Measurements from ENCODE around the gene C11orf54.

Gene C11orf54

DNA sequence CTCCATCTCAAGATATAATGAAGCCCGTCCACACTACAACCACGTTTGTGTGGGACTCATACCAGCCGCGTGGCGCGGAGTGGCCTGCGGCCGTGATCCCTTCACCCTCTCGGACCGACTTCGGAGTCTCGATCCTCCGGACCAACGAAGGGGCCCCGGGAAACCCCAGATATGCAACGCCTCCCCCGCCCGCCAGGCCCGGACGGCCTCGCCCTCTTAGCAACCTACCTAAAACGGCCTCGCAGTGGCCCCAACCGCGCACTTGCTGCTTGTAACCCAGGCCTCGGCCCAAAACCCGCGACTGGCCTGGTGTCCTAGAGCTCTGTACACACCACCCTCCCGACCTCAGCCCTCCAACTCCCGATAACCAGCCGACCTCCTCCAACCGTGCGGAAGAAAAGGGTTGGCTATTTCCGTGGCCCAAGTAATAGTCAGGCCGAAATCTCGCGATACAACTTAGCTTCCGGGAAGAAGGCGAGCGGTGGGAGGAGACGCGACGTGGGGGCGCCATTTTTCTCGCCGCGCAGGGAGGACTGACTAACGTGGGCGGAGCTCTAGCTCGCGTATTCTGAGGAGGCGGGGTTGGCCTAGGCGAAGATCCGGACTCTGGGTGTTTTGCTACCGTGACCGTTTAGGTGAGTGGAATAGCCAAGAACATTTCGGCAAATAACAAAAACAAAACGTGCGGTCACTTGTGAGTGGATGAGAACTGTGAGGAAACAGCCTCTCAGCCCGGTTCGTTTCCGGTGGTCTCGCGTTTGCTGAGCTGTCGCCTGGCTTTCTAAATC is at the start of gene C11orf54, which contains the start of gene TAF1D:
TSS of gene C11orf54 (plus strand) at position 579 of the 788 bp plus-strand sequence. CDS start 5,722 bp downstream, outside the sequence.
TSS of gene TAF1D (minus strand) at position 402 of the 788 bp plus-strand sequence. CDS start 2,191 bp downstream, outside the sequence.
- DNase-seq (ENCODE audit: low read depth in 2 of 2, low spot score in 1 of 2) = peak; percentile 92 to 93

DNA sequence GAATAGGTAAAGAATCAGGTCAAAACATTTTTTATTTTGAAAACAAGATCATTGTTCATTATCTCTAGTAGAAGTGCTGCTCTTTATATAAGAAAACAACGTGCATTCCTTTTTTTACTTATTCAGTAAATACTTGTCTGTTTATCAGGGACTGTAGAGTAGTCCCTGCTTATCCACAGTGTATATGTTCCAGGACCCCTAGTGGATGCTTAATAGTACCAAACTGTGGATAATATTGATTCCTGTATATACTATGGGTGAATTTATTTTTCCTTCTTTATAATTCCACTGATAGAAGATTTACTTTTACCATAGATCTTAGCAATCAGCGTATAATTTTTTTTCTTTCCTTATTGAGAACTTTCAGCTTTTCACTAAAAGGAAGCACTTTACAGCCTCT is 47.4 kb upstream of the C11orf54 start:
- DNase-seq (ENCODE audit: low read depth in 2 of 2, low spot score in 1 of 2) = no peak

- DNase-seq (ENCODE audit: low read depth in 2 of 2, low spot score in 1 of 2) = no peak
These were observed 46.9 kb upstream of the C11orf54 start for GRCh38 chr11:93694557-93694956.

GRCh38 chr11:93697611-93698010 is 43.9 kb upstream of the C11orf54 start:
- no peak for DNase-seq (ENCODE audit: low read depth in 2 of 2, low spot score in 1 of 2)

DNA sequence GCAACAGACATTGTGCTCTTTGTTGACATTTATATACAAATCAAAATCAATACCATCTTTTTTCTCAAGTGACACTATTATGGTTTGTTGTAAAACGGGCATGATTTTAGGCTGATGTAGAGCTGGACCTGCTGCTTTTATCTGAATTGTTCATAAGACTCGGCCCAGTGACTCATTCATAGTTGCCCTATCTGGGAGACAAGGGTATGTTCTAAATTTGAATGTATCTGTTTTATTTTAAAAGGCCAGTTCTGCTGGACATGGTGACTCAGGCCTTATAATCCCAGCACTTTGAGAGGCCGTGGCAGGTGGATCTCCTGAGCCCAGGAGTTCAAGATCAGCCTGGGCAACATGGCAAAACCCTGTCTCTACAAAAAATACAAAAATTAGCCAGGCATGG is 40.6 kb upstream of the C11orf54 start:
- DNase-seq (ENCODE audit: low read depth in 2 of 2, low spot score in 1 of 2) = no peak

DNA sequence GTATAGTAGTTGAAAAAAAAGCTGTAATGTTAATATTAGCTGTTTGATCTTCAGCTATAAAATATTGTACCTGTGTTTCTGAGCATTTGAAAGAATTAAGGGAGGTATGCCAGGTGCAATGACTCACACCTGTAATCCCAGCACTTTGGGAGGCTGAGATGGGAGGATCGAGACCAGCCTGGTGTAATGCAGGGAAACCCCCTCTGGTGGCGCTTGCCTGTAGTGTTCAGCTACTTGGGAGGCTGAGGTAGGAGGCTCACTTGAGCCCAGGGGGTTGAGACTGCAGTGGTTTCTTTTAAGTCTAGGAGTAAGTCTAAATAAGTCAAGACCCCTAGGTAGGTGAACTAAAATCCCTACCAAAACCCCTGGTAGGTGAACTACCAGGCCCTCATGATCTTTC is 37.2 kb upstream of the C11orf54 start:
- no peak for DNase-seq (ENCODE audit: low read depth in 2 of 2, low spot score in 1 of 2)

DNA sequence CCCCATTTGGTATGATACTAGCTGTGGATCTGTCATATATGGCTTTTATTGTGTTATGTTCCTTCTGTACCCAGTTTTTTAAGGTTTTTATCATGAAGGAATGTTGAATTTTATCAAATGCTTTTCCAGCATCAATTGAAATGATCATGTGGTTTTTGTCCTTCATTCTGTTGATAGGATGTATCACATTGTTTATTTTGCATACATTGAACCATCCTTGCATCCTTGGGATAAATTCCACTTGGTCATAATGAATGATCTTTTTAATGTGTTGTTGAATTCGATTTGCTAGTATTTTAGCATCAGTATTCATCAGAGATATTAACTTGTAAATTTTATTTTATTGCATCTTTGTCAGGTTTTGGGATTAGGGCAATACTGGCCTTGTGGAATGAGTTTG is 31.2 kb upstream of the C11orf54 start:
- DNase-seq (ENCODE audit: low read depth in 2 of 2, low spot score in 1 of 2) = no peak

DNA sequence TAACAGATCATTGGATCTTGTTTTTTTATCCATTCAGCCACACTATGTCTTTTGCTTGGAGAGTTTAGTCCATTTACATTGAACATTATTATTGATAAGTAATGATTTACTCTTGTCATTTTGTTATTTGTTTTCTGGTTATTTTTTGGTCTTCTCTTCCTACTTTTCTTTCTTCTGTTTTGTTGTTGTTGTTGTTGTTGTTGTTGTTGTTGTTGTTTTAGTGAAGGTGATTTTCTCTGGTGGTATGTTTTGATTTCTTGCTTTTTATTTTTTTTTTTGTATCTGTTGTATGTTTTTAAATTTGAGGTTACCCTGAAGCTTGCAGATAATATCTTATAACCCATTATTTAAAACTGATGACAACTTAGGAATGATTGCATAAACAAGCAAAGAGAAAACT is 28.8 kb upstream of the C11orf54 start:
- DNase-seq (ENCODE audit: low read depth in 2 of 2, low spot score in 1 of 2) = no peak

GRCh38 chr11:93715797-93716396 is 25.6 kb upstream of the C11orf54 start:
- DNase-seq (ENCODE audit: low read depth in 2 of 2, low spot score in 1 of 2) = no peak

- no peak for DNase-seq (ENCODE audit: low read depth in 2 of 2, low spot score in 1 of 2)
These were observed 24.0 kb upstream of the C11orf54 start for GRCh38 chr11:93717501-93717900.

DNA sequence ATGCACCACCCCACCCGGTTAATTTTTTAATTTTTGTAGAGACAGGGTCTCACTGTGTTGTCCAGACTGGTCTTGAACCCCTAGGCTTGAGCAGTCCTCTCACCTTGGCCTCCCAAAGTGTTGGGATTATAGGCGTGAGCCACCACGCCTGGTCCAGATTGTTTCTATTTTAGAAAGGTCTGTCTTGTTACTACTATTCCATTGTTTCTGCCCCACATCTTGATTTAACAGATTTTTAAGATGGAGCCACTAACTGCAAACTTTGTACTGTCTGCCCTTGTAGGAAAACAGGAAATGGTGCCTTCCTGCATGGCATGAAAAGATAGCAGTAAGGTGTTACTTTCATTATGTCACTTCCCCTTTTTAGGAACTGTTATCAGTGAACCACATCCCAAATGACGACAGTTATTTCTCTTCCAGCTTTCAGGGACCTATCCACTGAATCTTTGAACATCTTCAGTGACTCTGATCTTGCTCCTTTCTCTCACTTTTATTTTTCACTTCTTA is 23.4 kb upstream of the C11orf54 start:
- DNase-seq (ENCODE audit: low read depth in 2 of 2, low spot score in 1 of 2) = no peak

GRCh38 chr11:93719310-93719709 is 22.2 kb upstream of the C11orf54 start:
- DNase-seq (ENCODE audit: low read depth in 2 of 2, low spot score in 1 of 2) = no peak

DNA sequence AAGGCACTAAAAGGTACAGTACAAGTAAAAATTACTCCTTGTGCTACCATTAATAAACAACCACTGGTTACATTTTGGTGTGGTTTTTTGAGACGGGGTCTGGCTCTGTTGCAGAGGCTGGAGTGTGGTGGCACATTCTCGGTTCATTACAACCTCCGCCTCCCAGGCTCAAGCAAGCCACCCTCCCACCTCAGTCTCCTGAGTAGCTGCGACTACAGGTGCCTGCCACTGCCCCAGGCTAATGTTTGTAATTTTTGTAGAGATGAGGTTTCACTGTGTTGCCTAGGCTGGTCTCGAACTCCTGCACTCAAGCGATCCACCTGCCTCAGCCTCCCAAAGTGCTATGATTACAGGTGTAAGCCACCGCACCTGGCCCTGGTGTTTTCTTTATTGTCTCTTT is 20.9 kb upstream of the C11orf54 start:
- DNase-seq (ENCODE audit: low read depth in 2 of 2, low spot score in 1 of 2) = no peak

DNA sequence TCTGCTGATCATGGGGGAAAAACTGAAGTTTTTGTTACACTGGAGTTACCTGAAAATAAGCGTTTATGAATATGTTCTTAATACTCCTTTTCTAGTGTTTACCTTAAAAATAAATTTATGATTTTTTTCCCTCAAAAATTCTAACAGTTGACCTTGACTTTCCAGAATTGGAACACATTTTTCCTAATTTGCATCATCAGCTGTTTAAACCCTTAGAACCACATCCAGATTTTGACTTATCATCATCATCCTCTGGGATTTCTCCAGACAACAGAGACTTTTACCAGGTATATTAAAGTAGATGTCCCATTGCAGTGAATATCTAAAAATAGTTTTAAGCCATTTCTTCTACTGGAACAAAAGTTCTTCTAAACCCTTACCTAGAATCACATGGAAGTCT is 17.4 kb upstream of the C11orf54 start:
- DNase-seq (ENCODE audit: low read depth in 2 of 2, low spot score in 1 of 2) = no peak

DNA sequence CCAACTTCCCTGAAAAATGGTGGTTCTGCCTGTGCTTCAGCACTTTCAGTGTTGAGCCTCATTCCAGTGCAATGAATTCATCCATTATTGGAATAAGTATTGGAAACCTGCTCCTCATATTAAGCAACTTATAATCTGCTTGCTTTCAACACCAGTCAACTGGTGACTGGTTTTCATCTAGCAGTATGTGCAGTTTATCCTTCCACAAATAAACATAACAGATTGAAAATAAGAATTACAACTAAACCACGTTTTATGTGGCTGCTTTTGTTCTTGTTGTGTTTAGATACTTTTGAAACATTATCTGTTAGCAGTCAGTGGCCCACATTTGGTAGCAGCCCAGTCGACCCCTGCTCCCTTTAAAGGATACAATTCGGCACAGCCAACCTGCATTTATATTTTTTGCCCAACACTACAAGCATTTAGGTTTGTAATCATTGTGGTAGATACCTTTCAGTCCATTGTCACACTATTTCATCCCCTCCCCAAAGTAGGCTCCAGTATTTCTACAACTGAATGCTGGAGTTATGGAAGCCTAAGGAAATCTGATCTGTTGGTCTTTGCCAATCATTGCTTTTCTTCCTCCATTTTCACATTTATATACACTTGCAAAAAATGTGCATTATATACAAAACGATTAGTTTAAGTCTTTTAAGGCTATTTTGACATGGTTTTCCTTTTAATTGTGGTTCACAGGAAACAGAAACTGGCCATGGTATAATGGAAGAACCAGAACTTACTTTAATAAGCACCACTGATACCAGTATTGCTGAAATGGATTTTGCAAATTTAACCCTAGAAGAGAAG is 13.3 kb upstream of the C11orf54 start:
- no peak for DNase-seq (ENCODE audit: low read depth in 2 of 2, low spot score in 1 of 2)

DNA sequence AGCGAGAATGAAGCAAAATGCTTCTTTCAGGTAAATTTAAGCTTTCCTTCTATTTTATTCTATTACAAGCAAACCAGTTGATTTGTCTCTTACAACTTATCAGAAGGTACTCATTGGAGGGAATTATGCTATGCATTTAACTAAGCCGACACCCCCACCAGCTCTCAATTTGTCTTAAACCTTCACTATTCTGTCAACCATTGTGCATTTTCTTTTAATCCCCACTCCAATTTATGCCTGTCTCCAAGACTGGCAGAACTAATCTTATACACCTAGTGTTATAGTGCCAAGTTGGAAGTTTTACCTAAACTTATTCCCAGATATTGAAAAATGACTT is 12.7 kb upstream of the C11orf54 start:
- no peak for DNase-seq (ENCODE audit: low read depth in 2 of 2, low spot score in 1 of 2)

DNA sequence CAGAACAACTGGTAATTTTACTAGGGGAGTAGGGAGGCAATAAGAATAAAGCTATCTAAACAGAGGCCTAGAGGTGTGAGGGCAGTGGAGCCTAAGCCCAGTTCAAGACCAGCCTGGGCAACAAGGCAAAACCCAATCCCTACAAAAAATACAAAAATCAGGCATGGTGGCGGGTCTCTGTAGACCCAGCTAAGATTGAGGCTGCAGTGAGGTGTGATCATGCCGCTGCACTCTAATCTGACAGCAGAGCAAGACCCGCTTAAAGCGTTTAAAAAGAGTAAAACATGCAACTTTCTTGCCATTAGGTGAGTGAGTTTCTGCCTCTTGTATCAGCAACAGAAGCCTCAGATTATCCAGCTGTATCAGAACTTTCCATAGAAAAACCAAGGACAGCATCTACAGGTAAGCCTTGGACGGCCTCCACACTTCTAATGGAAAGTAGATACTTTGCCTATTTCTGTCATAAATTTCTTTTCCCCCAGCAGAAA is 12.3 kb upstream of the C11orf54 start:
- DNase-seq (ENCODE audit: low read depth in 2 of 2, low spot score in 1 of 2) = no peak

DNA sequence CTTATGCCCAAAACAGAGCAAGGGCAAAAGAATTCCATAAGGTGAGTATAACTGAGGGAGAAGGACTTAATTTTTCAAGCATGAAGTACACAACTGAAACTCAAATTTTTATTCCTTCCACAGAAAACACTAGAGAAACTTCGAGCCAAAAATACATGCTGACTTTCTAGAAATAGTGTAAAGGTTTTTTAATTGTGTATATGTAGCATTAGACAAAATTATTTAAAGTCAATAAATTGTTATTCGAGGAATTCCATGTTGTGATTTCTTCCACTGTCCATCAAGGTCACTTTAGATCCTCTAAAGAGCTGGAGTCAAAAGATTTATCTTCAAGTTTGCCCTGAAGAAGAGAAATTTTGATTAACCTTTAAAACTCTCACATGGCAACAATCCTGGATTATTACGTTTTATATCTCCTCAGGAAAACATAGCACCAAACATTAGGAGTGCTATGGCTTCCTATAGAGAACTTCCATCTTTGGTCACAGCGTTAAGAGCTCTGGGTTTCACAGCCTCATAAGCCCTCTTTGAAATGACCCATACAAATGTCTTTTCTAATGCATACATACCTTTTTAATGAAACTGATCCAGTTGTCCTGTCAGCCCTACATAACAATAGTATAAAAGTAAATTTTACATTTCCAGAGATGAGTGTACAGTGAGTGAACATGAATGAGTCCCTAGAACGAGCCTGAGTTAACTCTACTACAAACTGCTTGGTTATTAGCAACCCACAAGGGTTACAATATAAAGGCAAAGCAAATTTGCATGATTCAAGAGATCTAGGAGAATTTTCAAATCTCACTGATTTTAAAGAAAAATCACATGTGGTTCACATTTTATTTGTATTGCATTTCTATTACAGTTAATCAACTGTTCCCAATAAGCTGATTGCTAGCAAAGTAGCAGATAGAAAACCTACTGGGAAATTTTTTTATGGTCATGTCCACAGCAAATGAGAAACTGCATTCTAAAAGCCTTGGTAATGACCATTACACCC is 11.1 kb upstream of the C11orf54 start:
- DNase-seq (ENCODE audit: low read depth in 2 of 2, low spot score in 1 of 2) = no peak

DNA sequence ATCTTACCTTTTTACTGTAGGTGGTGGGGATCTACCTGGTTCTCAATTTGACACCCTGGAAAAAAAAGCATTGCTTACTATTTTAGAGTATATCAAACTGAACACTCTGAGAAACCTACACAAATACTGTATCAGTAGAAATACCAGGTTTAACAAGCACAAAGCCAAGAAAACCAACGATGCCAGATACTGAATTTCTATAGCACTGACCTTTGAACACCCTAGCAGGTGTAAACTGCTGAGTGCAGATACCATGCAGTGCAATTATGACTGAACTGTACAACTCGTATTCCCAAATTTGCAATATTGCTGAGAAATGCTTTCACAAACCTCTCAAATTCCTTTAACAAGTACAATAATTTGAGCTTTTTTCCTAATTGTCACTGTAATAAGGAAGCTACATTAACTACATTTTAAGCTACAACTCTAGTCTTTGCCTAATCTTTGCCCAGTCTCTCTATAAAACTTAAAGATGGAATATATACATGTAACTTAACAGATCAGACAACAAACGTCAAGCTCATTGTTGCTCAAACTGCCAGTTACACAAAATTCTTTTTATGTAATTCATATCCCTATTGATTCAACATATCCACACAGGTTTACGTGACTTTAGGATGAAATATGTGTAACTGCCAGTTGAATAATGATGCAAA is 9.1 kb upstream of the C11orf54 start:
- no peak for DNase-seq (ENCODE audit: low read depth in 2 of 2, low spot score in 1 of 2)

- DNase-seq (ENCODE audit: low read depth in 2 of 2, low spot score in 1 of 2) = no peak
These were observed 8.0 kb upstream of the C11orf54 start for GRCh38 chr11:93733474-93733873.
